AG10803 (cell line): ENCODE results near the gene MDM2.

Experiments used
- DNase-seq: peaks from one replicate; pipeline ENCODE4 v3.0.0; 2010; ENCODE audit warnings: low read depth
- H3K4me3 ChIP-seq: 2 replicates; pipeline ENCODE4 v1.5.1; 2011; ENCODE audit warnings: mild to moderate bottlenecking, low read length, control low read depth
- TF ChIP-seq, protein P1 (sequence below): conservative IDR thresholded peaks from 2 replicates; pipeline ENCODE4 v1.5.1; 2011; ENCODE audit warnings: mild to moderate bottlenecking, low read length, control low read depth, inconsistent platforms

Gene MDM2

DNA sequence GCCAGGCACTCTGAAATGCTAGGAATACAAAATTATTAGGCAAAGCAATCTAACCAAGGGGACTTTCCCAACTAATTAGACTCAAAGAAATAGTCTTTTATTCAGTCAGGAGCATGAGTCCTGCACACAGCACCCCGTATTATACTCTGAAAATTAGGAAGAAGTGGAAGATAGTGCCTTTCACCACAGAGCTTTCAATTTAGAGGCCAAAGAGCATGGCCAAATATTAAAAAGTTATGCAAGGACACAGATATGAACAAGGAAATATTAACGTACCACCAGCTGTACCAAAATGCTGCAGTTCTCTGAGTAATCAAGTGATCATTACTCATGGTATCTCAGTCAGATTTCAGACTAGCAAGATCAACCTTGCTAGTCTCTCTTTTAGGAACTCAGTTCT lies 22.6 kb upstream of the MDM2 start:
- TF ChIP-seq, protein P1, sequence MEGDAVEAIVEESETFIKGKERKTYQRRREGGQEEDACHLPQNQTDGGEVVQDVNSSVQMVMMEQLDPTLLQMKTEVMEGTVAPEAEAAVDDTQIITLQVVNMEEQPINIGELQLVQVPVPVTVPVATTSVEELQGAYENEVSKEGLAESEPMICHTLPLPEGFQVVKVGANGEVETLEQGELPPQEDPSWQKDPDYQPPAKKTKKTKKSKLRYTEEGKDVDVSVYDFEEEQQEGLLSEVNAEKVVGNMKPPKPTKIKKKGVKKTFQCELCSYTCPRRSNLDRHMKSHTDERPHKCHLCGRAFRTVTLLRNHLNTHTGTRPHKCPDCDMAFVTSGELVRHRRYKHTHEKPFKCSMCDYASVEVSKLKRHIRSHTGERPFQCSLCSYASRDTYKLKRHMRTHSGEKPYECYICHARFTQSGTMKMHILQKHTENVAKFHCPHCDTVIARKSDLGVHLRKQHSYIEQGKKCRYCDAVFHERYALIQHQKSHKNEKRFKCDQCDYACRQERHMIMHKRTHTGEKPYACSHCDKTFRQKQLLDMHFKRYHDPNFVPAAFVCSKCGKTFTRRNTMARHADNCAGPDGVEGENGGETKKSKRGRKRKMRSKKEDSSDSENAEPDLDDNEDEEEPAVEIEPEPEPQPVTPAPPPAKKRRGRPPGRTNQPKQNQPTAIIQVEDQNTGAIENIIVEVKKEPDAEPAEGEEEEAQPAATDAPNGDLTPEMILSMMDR: no peak
- no peak overlapping the region for H3K4me3 ChIP-seq
- no peak for DNase-seq

- TF ChIP-seq, protein P1: no peak
- no peak for DNase-seq
- H3K4me3 ChIP-seq: no peak overlapping the region
Observed at GRCh38 chr12:68785823-68786222, 22.2 kb upstream of the MDM2 start.

GRCh38 chr12:68786929-68787328 lies 21.0 kb upstream of the MDM2 start:
- DNase-seq: no peak
- H3K4me3 ChIP-seq: no peak overlapping the region
- TF ChIP-seq, protein P1: no peak

GRCh38 chr12:68788554-68789143 lies 19.3 kb upstream of the MDM2 start:
- no peak for DNase-seq

GRCh38 chr12:68789144-68789878 lies 18.7 kb upstream of the MDM2 start:
- H3K4me3 ChIP-seq: no peak overlapping the region
- DNase-seq: no peak
- TF ChIP-seq, protein P1: no peak

More at GRCh38 chr12:68788554-68789143, 19.3 kb upstream of the MDM2 start:
- H3K4me3 ChIP-seq: no peak overlapping the region
- TF ChIP-seq, protein P1: no peak

- TF ChIP-seq, protein P1: no peak
- H3K4me3 ChIP-seq: no peak overlapping the region
- DNase-seq: no peak
Observed at GRCh38 chr12:68790081-68790951, 17.7 kb upstream of the MDM2 start.
